Stimulated activated CD4-positive, alpha-beta T cell treated with anti-CD3 and anti-CD28 coated beads, Interleukin-1b, Interleukin-23, amount 100 ng/mL, for 4 hours (primary cell): ENCODE results near the gene CCDC83.

Experiments
- DNase-seq, 2 donors: peaks; one replicate each; pipeline ENCODE4 v3.0.0-alpha.2; 2020; ENCODE audit warnings: low read depth in 2 of 2

Gene CCDC83

DNA sequence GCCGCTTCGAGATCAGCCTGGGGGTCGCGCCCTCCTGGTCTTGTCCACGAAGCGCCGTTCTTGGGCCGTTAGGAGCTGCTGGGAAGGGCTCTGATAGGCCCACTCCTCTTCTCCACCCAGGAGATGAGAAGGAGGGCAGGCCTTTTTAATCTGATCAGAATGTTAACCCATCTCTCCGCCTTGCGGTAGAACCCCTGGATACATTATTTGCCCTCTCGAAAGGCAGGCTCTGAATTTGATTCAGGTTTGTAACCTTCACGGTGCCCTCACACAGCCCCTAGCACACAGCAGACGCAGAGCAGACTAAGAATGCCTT lies at the start of gene CCDC83:
CCDC83 (plus strand) TSS at position 43 of the 316 bp plus-strand sequence. CDS start 9,741 bp downstream, outside the sequence.
- DNase-seq = no peak

DNA sequence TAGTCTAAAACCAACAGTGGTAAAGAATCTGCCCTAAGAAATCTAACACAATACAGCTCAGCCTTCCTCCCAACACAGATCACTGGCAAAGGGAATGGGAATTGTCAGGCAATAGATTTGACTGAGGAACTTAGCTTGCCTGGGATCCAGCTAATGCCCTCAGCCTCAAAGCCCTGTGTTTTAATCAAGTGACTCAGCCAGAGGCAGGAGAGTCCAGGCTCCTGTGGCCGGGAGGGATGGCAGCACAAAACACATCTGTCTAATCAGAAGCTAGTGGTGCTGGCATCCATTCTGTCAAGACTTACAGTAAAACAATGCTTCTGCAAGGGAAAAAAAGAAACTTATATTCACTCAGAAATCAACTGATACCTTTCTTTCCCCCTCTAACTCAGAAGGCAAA lies 49.8 kb upstream of the CCDC83 start:
- no peak for DNase-seq

DNA sequence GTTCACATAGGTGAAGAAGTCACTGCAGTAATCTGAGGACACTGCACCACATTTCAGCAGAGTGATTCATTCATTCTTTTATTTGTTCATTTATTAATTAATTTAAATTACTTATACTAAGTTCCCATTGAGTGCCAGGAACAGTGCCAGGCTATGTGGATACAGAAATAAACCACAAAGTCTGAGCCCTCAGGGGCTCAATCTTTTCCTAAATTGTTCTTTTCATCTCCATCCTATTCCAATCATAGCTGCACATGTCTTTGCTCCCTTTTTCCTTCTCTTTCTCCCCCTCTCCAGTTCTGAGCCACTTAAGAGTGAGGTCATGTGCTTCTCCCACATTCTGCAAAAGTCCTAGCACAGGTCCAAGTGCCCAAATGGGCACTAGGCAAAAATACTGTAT lies 49.2 kb upstream of the CCDC83 start:
- DNase-seq = no peak

DNA sequence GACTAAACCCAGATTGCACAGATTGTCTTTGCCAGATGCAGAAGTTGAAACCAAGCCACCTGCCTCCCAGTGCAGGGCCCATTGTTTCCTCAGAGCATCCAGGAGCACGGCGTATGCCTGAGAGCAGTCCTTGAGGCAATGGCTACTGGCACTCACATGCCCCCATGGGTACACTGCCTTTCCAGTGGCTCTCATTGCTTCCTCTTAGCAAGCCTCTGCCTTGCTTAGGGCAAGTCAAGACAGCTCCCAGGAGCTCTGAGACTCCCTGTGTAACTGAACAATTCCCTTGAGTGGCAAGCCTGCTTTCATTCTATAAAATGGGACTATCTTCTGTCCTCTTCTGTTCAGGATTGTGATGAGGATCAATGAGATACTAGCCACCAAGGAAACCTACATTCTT lies 48.3 kb upstream of the CCDC83 start:
- DNase-seq = no peak

DNA sequence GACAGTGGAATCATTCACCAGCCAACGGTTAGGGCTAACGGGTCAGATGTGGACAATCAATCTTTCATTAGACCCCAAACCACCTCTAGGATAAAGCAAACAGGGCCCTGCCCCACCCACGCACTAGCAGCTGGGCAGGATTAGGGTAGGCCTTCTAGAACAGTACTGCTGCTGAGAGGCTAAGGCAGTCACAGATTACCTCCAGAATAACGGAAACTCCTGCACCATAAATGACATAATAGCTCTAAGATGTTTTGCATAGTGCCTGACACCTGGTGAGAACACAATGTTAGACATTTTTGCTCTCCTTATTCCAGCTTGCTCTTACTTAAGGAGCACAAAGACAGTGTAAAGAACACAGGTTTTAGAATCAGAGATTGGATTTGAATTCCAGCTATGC lies 46.0 kb upstream of the CCDC83 start:
- no peak for DNase-seq

DNA sequence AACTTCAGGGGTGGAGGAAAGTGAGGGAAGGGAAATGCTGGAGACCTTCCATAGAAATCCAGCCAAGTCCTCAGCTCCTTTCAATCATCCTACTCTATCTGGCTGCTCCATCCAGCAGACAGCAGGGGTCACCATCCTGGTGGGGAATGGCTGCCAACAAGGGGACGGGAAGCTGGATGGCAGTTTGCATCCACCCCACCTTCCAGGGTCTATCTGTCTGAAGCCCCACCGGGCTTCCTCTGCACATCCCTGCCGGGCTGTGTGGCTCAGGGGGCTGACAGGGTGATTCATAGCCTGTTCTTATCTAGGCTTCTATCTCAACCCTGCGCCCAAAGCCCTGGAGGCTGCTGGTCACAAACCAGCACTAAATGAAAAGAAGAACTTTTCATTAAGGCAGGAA lies 45.3 kb upstream of the CCDC83 start:
- no peak for DNase-seq

DNA sequence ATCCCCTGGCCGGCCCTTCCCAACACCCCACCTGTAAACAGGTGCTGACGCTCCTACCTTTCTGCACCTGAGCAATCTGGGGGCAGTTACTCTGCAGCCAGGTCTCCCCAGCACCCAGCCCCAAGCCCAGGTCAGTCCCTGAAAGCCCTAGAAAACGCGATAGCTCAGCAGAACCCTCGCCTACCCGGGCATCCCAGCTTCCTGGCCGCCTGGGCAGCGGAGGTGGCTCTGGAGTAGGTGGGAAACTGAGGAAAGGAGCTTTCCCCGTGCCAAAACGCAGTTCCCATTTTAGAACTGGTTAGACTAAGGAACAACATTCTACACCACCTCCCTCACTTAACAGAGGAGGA lies 44.7 kb upstream of the CCDC83 start:
- no peak for DNase-seq

DNA sequence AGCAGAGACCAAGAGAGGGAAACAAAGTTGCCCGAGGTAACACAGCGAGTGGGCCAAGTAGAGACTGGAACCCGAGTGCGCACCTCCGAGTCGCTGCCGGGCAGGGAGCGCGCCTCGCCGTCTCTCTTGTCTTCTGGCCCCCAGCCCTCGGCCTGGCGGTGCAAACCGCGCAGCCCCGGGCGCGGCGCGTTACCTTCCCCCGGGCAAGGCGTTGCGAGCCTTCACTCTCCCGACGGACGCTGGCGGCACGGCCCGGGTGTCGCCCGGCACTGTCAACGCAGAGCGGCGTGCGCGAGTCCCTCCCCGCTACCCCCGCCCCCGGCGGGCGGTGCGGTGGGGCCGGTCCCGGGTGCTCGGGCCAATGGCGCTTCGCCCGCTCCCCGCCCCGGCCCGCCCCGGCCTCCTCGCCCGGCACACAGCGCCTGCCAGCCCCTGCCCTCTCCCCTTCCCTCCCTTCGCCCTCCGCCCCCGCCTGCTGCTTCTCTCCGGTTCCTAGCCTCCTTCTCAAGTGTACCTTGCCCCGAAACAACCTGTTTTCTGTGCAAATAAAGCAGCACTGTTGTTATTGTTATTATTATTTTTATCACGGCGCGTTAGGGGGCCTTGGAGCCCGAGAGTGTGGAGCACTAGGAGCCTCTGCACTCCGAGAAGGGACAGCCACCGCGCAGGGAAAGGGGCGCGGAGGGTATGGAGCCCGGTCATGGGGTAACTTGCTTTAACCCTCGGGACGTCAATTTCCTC lies 44.1 kb upstream of the CCDC83 start, which contains the start of gene SYTL2:
SYTL2 (minus strand) TSS at position 271 of the 741 bp plus-strand sequence. CDS start 53,416 bp downstream, outside the sequence.
- DNase-seq = peak; percentile 56 to 71

DNA sequence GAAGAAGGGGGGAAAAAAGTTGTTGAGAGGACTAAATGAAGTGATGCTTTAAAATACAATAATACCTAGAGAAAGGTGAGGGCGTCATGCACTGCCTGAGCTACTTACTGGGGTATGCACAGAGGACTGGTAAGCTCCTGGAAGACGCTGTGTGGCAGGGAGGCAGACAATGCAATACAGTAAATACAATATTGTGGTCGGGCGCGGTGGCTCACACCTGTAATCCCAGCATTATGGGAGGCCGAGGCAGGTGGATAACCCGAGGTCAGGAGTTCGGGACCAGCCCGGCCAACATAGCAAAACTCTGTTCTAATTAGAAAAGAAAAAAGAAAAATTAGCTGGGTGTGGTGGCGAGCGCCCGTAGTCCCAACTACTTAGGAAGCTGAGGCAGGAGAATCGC lies 43.6 kb upstream of the CCDC83 start:
- no peak for DNase-seq

DNA sequence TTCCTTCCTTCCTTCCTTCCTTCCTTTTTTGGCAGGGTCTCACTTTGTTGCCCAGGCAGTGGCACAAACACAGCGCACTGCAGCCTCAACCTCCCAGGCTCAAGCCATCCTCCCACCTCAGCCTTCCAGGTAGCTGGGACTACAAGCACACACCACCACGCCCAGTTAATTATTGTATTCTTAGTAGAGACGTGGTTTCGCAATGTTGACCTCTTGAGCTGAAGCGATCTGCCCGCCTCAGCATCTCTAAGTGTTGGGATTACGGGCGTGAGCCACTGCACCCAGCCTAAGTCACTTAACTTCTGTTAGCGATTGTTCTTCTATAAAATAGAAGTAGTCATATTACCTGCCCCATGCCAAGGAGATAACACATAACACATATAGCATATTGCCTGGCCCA lies 41.5 kb upstream of the CCDC83 start:
- DNase-seq = no peak

DNA sequence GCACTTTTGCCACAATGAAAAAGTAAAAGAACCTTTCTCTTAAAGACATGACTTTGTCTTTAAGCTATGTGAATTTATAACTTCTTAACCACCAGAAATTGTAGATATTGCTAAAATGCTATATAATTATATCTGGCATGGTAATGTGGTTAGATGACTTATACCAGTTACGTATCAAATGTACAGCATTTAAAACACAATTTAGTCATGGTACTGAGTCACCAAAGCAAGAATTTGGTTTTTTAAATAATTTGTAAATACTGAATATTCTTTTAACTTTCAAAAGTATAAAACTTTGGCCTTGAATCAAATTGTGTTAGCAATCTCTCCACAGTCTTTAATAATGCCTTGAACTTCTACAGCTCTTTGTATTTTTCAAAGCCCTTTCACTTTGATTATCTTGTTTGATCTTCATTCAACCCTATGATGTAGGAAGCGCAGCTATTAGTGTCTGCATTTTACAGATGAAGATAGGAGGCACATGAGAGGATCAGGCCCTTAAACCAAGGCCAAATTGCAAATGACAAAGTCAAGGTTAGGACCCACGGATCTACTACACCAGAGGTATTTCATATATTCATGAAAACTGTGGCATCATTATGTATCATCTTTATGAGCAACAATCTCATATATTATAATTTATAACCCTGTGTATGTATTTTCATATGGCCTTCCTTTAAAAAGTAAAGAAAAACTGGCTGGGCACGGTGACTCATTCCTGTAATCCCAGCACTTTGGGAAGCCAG lies 39.8 kb upstream of the CCDC83 start:
- DNase-seq = no peak

DNA sequence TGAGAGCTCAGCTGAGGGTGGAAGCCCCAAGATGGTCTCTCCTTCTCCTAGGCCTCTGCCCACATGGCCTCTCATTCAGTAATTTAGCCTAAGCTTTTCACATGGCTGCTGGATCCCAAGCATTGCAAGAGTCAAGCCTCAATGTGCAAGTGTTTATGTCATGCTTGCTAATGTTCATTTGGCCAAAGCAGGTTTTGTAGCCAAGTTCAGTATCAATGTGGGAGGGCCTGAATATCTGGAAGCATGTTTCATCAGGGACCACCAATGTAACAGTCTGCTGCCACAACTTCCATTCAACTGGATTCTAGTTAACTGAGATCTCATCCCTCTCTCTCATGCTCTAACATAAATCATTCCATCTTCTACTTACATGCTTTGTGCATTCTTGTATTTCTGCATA lies 35.7 kb upstream of the CCDC83 start:
- no peak for DNase-seq

DNA sequence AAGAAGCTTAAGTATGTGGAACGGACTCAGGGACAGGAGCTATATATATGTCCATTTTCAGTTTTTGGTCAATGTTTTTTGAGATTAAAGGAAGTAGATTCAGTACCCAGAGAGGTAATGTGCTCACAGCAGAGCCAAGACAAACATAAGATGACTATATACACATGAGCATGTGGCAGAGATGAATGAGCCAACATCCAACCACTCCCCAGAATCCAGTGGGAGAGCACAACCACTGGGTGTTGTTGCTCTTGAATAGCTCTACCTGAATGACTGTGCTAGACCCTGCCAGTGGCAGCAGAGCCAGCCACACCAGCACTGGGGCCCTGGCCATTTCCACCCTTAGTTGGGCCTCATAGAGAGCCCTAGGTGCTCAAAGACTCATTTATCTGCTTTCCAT lies 33.5 kb upstream of the CCDC83 start:
- DNase-seq = no peak

DNA sequence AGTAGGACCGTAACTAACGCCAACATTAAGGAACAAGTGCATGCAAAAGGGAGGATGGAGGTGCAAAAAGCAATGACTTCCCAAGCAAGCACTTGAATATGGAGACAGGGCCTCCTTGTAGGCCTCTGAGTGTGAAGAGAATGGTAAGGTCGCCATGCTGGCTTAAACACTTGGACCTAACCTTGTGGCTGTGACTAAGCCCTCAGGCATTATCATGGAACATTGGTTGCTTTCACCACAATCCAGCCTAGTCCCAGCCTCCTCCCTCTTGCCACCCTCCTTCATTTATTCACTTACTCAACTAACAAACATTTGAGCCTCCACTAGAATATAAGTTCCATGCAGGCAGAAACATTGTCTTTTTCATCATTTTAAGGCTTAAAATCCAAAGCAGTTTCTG lies 32.4 kb upstream of the CCDC83 start:
- no peak for DNase-seq

DNA sequence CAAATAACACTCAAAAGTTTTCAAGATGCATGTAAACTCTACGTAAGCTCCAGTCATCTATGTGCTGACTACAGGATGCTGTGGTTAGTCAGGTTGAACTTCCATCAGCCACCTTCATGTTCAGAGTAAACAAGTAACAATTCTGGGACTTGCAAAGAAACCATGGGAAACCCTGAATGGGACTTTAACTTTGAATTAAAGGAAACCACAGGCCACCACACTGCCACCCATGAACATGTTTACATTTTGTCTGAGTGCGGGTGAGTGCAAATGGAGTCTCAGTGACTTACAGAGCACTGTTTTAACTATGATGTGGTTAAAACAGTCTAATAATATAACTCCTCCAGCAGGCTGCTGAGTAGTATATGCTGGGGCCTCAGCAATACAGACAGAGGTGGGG lies 31.4 kb upstream of the CCDC83 start:
- DNase-seq = peak in 1 of 2 donors; percentile 21

DNA sequence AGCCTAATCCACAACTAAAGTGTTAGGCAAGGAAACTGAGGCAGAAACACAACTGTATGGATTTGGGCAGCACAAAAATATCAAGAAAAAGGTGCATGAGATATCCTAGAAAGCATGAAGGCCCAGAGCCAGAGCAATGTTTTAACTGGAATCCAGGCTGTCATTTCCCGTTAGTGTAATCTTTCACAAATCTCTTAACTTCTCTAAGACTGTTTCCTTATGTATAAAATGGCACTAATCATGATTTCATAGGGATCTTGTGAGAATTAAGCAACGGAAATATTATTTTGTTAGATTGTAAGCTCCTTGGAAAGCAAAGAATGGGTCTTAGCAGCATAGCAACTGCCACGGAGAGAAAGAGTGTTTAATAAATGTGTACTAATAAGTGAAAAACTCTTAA lies 29.6 kb upstream of the CCDC83 start:
- no peak for DNase-seq

DNA sequence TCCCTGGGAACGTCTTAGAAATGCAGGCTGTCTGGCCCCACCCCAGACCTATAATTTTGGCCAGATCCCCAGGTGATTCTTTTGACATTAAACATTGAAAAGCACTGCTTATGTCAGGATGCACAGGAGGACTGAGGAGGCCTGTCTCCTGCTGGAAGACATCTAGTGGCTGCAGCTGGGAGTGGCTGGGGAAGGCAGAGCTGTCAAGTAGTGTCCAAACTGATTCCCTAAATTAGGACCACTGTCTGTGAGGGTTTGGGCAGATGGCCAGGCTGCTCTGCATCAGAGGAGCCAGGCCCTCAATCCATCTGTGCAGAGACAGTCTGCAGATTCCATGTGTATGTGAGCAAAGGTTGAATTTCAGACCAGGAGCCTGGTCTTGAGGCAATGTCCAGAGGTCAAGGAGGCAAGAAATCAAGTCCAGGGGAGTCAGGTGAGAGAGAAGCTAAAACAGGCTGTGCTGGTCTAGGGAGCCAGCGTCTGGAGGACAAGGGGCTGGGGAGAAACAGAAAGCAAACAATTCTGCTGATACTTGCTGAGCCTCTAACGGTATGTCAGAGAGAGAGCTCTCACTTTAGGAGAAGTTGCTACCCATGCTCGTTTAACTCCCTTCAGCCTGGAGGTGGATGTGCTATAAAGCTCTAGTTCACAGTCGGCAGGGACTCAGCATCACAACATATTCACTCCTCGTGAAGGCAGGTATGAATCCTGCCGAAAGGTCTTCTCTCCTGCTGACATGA lies 28.9 kb upstream of the CCDC83 start:
- no peak for DNase-seq

DNA sequence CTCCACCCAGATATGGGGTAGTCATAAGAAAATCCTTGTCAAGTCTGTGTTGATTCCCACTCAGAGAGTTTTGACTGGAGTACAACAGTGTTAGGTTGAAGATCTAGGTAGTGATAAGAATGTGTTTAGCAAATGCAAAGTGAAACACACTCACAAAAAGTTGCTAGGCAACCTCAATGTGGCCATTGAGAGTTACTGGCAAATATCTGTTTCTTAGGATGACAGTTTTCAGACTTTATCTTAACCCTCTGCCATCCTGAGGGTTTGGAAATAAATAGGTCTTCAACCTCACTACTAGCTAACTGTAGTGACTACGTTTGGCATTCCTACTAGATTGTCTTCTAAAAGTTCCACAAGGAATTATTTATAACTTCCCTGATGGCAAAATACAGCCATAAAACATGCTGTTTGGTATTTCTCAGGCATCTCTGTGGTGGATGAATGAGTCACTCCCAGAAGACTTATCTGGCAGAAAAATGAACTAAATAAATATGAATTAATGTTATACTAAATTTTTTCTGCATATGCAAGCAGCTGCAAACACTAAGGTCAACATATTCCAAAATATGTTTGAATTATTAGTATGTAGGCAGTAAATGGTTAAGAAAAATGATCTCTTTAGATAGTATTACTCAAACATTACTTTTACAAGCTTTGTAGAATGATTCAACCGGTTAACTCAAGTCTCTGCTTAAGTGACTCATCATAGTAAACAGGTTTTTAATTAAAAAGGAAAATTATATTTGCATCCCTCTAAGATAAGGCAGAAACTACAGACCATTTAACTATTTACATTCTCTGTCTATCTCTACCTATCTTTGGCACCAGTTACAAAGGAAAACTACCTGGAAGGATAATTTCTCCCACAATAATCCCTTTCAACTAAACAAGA lies 27.2 kb upstream of the CCDC83 start:
- DNase-seq = no peak

DNA sequence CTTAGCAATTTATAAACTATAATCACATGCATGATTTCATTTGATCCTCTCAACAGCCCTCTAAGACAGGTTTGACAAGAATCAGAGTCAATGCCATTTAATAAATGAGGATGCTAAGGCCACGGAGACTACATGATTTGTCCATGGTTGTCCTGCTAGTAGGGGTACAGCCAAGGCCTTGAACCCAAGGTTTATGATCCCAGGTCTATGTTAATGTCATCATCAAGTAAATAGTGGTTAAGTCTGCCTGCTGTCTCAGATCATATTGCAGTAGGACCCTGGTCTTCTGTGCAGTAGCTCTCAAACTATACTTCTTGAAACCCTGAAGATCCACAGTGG lies 26.6 kb upstream of the CCDC83 start:
- no peak for DNase-seq

DNA sequence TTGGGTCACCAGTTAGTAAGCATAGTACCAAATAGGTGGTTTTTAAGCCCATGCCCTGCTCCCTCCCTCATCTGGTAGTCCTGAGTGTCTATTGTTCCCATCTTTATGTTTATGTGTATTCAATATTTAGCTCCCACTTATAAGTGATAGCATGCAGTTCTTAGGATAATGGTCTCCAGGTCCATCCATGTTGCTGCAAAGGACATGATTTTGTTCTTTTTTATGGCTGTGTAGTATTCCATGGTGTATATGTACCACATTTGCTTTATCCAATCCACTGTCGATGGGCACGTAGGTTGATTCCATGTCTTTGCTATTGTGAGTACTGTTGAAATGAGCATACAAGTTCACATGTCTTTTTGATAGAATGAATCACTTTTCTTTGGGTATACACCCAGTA lies 26.0 kb upstream of the CCDC83 start:
- no peak for DNase-seq

DNA sequence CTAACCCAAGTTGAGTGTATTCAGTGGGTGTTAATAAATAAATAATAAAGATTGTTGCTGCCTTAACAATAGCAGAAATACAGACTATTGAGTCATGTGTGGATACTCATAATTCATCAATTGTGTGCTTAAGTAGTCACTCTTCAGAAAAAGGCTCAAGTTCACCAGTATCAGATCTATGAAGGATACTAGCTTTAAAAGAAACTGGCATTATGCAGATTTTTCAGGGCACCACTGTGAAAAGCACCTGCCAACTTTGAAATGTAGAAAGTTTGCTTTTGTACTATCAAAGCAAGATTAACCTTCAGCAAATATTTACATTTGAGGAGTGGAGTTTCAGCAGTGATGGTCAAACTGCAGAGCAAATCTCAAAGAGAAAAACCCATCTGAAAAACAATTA lies 24.1 kb upstream of the CCDC83 start:
- no peak for DNase-seq

DNA sequence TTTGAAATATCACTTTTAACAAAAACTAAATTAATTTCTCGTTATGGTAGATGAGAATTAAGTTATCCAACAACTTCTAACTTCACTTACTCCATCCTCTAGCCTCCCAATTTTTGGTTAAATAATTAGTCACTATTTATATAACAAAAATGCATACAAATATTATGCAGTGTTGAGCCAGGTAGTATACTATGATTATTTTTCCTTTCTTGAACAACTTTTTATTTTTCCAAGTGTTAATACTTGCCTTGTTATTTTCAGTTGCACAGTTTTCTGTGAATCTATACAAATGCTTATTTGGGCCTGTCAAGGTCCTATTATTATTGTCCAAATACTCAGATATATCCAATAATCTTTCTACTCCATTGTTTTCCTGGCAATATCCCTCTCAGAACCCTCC lies 19.9 kb upstream of the CCDC83 start:
- no peak for DNase-seq
